H1 (cell line): ENCODE results near the gene ZNF618. TPM values are rescaled to one million over a fixed set of nuclear protein-coding genes. Genes with fewer than 3 reads are reported as not detected.
A peak's percentile ranks its signal among the peaks of the same experiment; 100 is the strongest.

ENCODE experiments used
- CTCF ChIA-PET: fragments of 300-600 bp; sonication (Branson Sonifier 250); formaldehyde crosslinking; loops from one replicate; lab custom pipeline; 2021; ENCODE audit not compliant: partially characterized antibody; lab: Charles Lee
- POLR2A ChIA-PET: fragments of 300-600 bp; sonication (Branson Sonifier 250); formaldehyde crosslinking; loops from one replicate; lab custom pipeline; 2021; ENCODE audit warnings: inconsistent platforms; ENCODE audit not compliant: partially characterized antibody; lab: Charles Lee
- DNase-seq, 2 experiments: peaks; one replicate each; pipeline versions ENCODE4 v3.0.0 to v3.0.0-alpha.2; 2010 to 2022; ENCODE audit warnings: low spot score in 2 of 2, low read depth in 1 of 2, mixed read lengths in 1 of 2
- FAIRE-seq: peaks from 2 replicates; lab custom pipeline; 2011; peaks lifted over from hg19 to GRCh38; lab: Jason Lieb, UNC
- H2AFZ ChIP-seq: 2 replicates; pipeline ENCODE4 v1.8.1; 2012; ENCODE audit warnings: low read length, inconsistent platforms
- H2AK5ac ChIP-seq: 2 replicates; pipeline ENCODE4 v1.6.1; 2013; ENCODE audit warnings: low read depth, low read length
- H2BK120ac ChIP-seq: replicated peaks from 2 replicates; pipeline ENCODE3; 2013; ENCODE audit warnings: low read depth, low read length, inconsistent platforms
- H2BK12ac ChIP-seq: 2 replicates; pipeline ENCODE4 v1.6.1; 2013; ENCODE audit warnings: low read depth, low read length
- H2BK15ac ChIP-seq: 2 replicates; pipeline ENCODE4 v1.6.1; 2013; ENCODE audit warnings: low read length
- H2BK20ac ChIP-seq: 2 replicates; pipeline ENCODE4 v1.6.1; 2013; ENCODE audit warnings: low read length
- H2BK5ac ChIP-seq: 2 replicates; pipeline ENCODE4 v1.6.1; 2013; ENCODE audit warnings: low read depth, low read length
- H3K14ac ChIP-seq: 2 replicates; pipeline ENCODE4 v1.6.1; 2013; ENCODE audit warnings: inconsistent platforms; ENCODE audit not compliant: insufficient read length
- H3K18ac ChIP-seq: 2 replicates; pipeline ENCODE4 v1.6.1; 2013; ENCODE audit warnings: low read length; ENCODE audit errors: extremely low read depth
- H3K23ac ChIP-seq: 2 replicates; pipeline ENCODE4 v1.6.1; 2013; ENCODE audit warnings: inconsistent platforms; ENCODE audit not compliant: insufficient read length
- H3K23me2 ChIP-seq: 2 replicates; pipeline ENCODE4 v1.6.1; 2013; ENCODE audit warnings: low read depth, low read length
- H3K27ac ChIP-seq: 2 replicates; pipeline ENCODE4 v1.6.1; 2011; ENCODE audit warnings: low read depth, low read length, inconsistent platforms
- H3K27me3 ChIP-seq, 4 experiments: replicated peaks in 1 of 4; 1 replicate in 1 of 4; 2 replicates in 3 of 4; pipeline versions ENCODE4 v1.6.1 to v1.8.1; 2011 to 2013; ENCODE audit warnings: low read length in 3 of 4, mild to moderate bottlenecking in 3 of 4, inconsistent platforms in 2 of 4, mixed read lengths in 2 of 4, moderate library complexity in 1 of 4; ENCODE audit not compliant: control insufficient read depth in 3 of 4, insufficient read depth in 3 of 4; ENCODE audit errors: extremely low read depth in 1 of 4
- H3K36me3 ChIP-seq, 4 experiments: 2 replicates each; pipeline versions ENCODE4 v1.6.1 to v1.8.1; 2011 to 2013; ENCODE audit warnings: mild to moderate bottlenecking in 4 of 4, low read length in 3 of 4, moderate library complexity in 2 of 4, control low read depth in 1 of 4, inconsistent platforms in 1 of 4; ENCODE audit not compliant: insufficient read depth in 4 of 4, control insufficient read depth in 2 of 4
- H3K4ac ChIP-seq: replicated peaks from 2 replicates; pipeline ENCODE3; 2013; ENCODE audit warnings: low read length, low read depth, mixed read lengths, inconsistent platforms; ENCODE audit not compliant: insufficient read length
- H3K4me1 ChIP-seq, 4 experiments: replicated peaks in 1 of 4; 1 replicate in 1 of 4; 2 replicates in 3 of 4; pipeline versions ENCODE4 v1.6.1 to v1.8.1; 2011 to 2013; ENCODE audit warnings: low read length in 3 of 4, inconsistent platforms in 2 of 4, mixed read lengths in 1 of 4; ENCODE audit not compliant: insufficient read depth in 4 of 4, control insufficient read depth in 3 of 4
- H3K4me2 ChIP-seq, 2 experiments: 2 replicates each; pipeline versions ENCODE4 v1.6.1 to v1.8.1; 2011 to 2013; ENCODE audit warnings: low read depth in 2 of 2, low read length in 2 of 2, control low read depth in 1 of 2, inconsistent platforms in 1 of 2, mild to moderate bottlenecking in 1 of 2; ENCODE audit not compliant: insufficient read depth in 1 of 2
- H3K4me3 ChIP-seq, 4 experiments: fragments of 200-600, 300-600 bp in 1 of 4; sonication (generic), shearing (Covaris generic), sonication (Bioruptor Twin) in 1 of 4; 2 replicates each; pipeline versions ENCODE4 v1.5.1 to v1.8.1; 2011 to 2016; ENCODE audit warnings: low read length in 4 of 4, low read depth in 3 of 4, control low read depth in 2 of 4, inconsistent platforms in 2 of 4, mild to moderate bottlenecking in 2 of 4, mixed read lengths in 1 of 4, moderate library complexity in 1 of 4; ENCODE audit not compliant: insufficient read depth in 2 of 4; ENCODE audit errors: extremely low read depth in 1 of 4
- H3K56ac ChIP-seq: replicated peaks from 2 replicates; pipeline ENCODE3; 2013; ENCODE audit warnings: low read depth, mild to moderate bottlenecking, mixed read lengths, low read length, inconsistent platforms; ENCODE audit not compliant: insufficient read length
- H3K79me1 ChIP-seq: 2 replicates; pipeline ENCODE4 v1.6.1; 2013; ENCODE audit warnings: low read depth, low read length, control low read depth
- H3K79me2 ChIP-seq, 2 experiments: 2 replicates each; pipeline versions ENCODE4 v1.6.1 to v1.8.1; 2012 to 2013; ENCODE audit warnings: low read length in 2 of 2, mild to moderate bottlenecking in 2 of 2, inconsistent platforms in 1 of 2; ENCODE audit not compliant: insufficient read depth in 2 of 2, control insufficient read depth in 1 of 2
- H3K9ac ChIP-seq, 4 experiments: replicated peaks in 1 of 4; 1 replicate in 1 of 4; 2 replicates in 3 of 4; pipeline versions ENCODE4 v1.6.1 to v1.8.1; 2011 to 2013; ENCODE audit warnings: low read depth in 3 of 4, low read length in 3 of 4, control low read depth in 2 of 4, mild to moderate bottlenecking in 2 of 4, moderate library complexity in 2 of 4, inconsistent platforms in 1 of 4; ENCODE audit errors: extremely low read depth in 1 of 4
- H3K9me3 ChIP-seq, 2 experiments: 2 replicates each; pipeline versions ENCODE4 v1.6.1 to v1.8.1; 2012 to 2013; ENCODE audit warnings: mild to moderate bottlenecking in 2 of 2, moderate library complexity in 2 of 2, control low read depth in 1 of 2, inconsistent platforms in 1 of 2, low read depth in 1 of 2, low read length in 1 of 2, mixed read lengths in 1 of 2; ENCODE audit not compliant: insufficient read depth in 2 of 2
- H4K20me1 ChIP-seq, 2 experiments: replicated peaks in 1 of 2; 2 replicates each; pipeline versions ENCODE3 to v1.8.1; 2011 to 2013; ENCODE audit warnings: inconsistent platforms in 2 of 2, low read length in 2 of 2, mild to moderate bottlenecking in 1 of 2; ENCODE audit not compliant: insufficient read depth in 2 of 2, control insufficient read depth in 1 of 2
- H4K5ac ChIP-seq: 2 replicates; pipeline ENCODE4 v1.6.1; 2013; ENCODE audit warnings: low read length, low read depth, mixed read lengths, inconsistent platforms; ENCODE audit not compliant: insufficient read length
- H4K8ac ChIP-seq: 2 replicates; pipeline ENCODE4 v1.8.0; 2013; ENCODE audit warnings: mild to moderate bottlenecking, moderate library complexity, low read length, inconsistent platforms; ENCODE audit not compliant: insufficient read depth; ENCODE audit errors: extremely low read depth
- H4K91ac ChIP-seq: replicated peaks from 2 replicates; pipeline ENCODE3; 2013; ENCODE audit warnings: low read length, mixed read lengths, inconsistent platforms; ENCODE audit not compliant: insufficient read length
- JUND ChIP-seq: IDR thresholded peaks from 2 replicates; pipeline ENCODE4 v1.6.1; 2011; ENCODE audit warnings: mild to moderate bottlenecking, improper control_type of control experiment, low read length
- RAD21 ChIP-seq, 2 experiments: IDR thresholded peaks in 1 of 2; conservative IDR thresholded peaks in 1 of 2; 2 replicates each; pipeline ENCODE4 v1.6.1; 2011; ENCODE audit warnings: low read depth in 2 of 2, low read length in 2 of 2, improper control_type of control experiment in 1 of 2, inconsistent platforms in 1 of 2, mild to moderate bottlenecking in 1 of 2, moderate library complexity in 1 of 2
- SIX5 ChIP-seq: IDR thresholded peaks from 2 replicates; pipeline ENCODE4 v1.6.1; 2011; ENCODE audit warnings: mild to moderate bottlenecking, low read depth, low read length
- WGBS, 2 experiments: shearing (Covaris generic) in 1 of 2; methylation state at CpG; one replicate each; pipeline versions ENCODE4 v1.1.6 to v1.1.7; 2013 to 2015; ENCODE audit warnings: low lambda C conversion rate in 2 of 2, mixed read lengths in 2 of 2, inconsistent platforms in 1 of 2, low coverage in 1 of 2, missing lambda C conversion rate in 1 of 2; ENCODE audit not compliant: insufficient replicate concordance in 2 of 2, insufficient coverage in 1 of 2, insufficient read length in 1 of 2; ENCODE audit errors: extremely low coverage in 1 of 2, missing lambda C conversion rate in 1 of 2; 5-methylcytosine and 5-hydroxymethylcytosine counted together
- polyA plus RNA-seq, 7 experiments: library from polyadenylated mRNA; depleted of rRNA in 3 of 7; stranded (reverse) in 5 of 7; unstranded in 2 of 7; fragments of >200 nt in 5 of 7; fragments of 200-250 nt in 2 of 7; gene quantifications; 1 replicate in 5 of 7; 2 replicates in 1 of 7; 4 replicates in 1 of 7; pipeline versions ENCODE4 v1.2.1 to v1.2.3, GENCODE V29; 2011 to 2013; ENCODE audit warnings: missing spikeins in 2 of 7, mixed read lengths in 2 of 7
- total RNA-seq: library from RNA; stranded (reverse); fragmentation: NEBNext Ultra II Directional; extraction: Animal tissue kit (Norgen Biotek cat#: 25700); gene quantifications from 2 replicates; pipeline ENCODE4 v1.2.1, GENCODE V29; 2021
- TF ChIP-seq, protein P1 (sequence below), 3 experiments: IDR thresholded peaks; 1 replicate in 2 of 3; 2 replicates in 1 of 3; pipeline versions ENCODE4 v1.5.1 to v1.6.1; 2011; ENCODE audit warnings: low read length in 3 of 3, mild to moderate bottlenecking in 3 of 3, inconsistent platforms in 2 of 3, low read depth in 1 of 3, moderate library complexity in 1 of 3; ENCODE audit not compliant: insufficient read depth in 1 of 3; ENCODE audit errors: control extremely low read depth in 1 of 3

Gene ZNF618
- total and polyA plus RNA-seq, 2 of the 8 experiments (the other 6 are each of a cell fraction or from before 2014, with no cell fraction given), result 9.6 to 28.5 TPM

DNA sequence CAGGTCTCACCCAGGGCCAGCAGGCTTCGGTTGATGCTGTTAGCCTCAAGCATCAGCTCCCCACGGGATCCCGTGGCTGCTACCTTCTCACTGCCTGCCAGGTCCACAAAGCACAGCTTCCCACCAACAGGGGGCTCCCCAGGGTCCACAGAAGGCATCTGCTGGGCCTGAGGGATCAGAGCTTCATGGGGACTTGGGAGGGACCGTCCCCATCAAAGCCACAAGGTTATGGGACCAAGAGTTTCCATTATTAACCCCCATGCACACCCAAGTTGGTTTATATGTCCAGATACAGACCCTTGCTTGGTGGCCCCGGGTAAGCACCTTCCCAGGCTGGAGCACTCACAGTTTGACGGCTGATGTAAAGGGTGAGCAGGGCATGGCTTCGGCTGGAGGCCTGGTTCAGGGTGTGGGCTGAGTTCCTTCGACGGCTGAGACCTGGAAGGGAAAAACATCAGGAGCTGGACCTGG, 220.0 kb downstream of the ZNF618 start:
- Histone ChIP-seq H3K23me2 (peaks cover 5% of the 10 kb centered on the region; the same call in 1 of the 2 replicates), H4K20me1 (no peaks in the 10 kb centered on the region), H3K18ac (no peak overlapping the region), H4K5ac (no peak overlapping the region), H2BK12ac (no peak overlapping the region), H4K8ac (peak overlapping the region; percentile 0; the same call in 1 of the 2 replicates), H2BK20ac (no peak overlapping the region), H2BK5ac (no peak overlapping the region), H2BK15ac (no peak overlapping the region), H3K9me3 (no peaks in the 10 kb centered on the region), H3K79me1 (no peaks in the 10 kb centered on the region), H3K27ac (no peak overlapping the region), H3K4me1 (peaks cover 0 to 16% (median 10%) of the 10 kb centered on the region in 4 experiments; a peak in 6 of 7 replicates), H2AFZ (no peak overlapping the region), H3K14ac (no peak overlapping the region), H3K4me2 (no peak overlapping the region), H3K79me2 (no peaks in the 10 kb centered on the region), H3K36me3 (no peaks in the 10 kb centered on the region), H3K23ac (no peak overlapping the region), H3K27me3 (peaks cover 2 to 27% (median 19%) of the 10 kb centered on the region in 4 experiments), H3K4me3 (no peak overlapping the region), H3K9ac (no peak overlapping the region), H4K91ac (no peak overlapping the region), H3K56ac (no peak overlapping the region), H2AK5ac (no peak overlapping the region), H3K4ac (no peak overlapping the region), H2BK120ac (no peak overlapping the region)
- ChIA-PET CTCF (interaction anchor here (0.7 to 5.9 kb wide), 21 partner anchors 9 to 364 kb away, joined by 3 to 144 read pairs (median 4); partner anchors contain the start of genes AMBP and COL27A1), POLR2A (interaction anchor here (0.8 kb wide), 1 partner anchor 195 kb away, joined by 3 read pairs; no protein-coding TSS in a partner anchor)
- FAIRE-seq, result no peak
- DNase-seq, result peak in 1 of 2 experiments; percentile 64
- WGBS, 2 experiments, result 78% methylated on average over 9 of the region's 9 CpGs; no CpG with 5 or more reads in 1 of the 2 experiments
- TF ChIP-seq SIX5 (no peak), RAD21 (IDR thresholded peaks at IDR 0.05 in 1 of 2, conservative IDR thresholded peaks at IDR 0.05 in 1 of 2; ENCODE audit: low read depth in 2 of 2, low read length in 2 of 2) (peak; percentile 34 to 45; a peak in 3 of 4 replicates), JUND (no peak)
- TF ChIP-seq, protein P1, sequence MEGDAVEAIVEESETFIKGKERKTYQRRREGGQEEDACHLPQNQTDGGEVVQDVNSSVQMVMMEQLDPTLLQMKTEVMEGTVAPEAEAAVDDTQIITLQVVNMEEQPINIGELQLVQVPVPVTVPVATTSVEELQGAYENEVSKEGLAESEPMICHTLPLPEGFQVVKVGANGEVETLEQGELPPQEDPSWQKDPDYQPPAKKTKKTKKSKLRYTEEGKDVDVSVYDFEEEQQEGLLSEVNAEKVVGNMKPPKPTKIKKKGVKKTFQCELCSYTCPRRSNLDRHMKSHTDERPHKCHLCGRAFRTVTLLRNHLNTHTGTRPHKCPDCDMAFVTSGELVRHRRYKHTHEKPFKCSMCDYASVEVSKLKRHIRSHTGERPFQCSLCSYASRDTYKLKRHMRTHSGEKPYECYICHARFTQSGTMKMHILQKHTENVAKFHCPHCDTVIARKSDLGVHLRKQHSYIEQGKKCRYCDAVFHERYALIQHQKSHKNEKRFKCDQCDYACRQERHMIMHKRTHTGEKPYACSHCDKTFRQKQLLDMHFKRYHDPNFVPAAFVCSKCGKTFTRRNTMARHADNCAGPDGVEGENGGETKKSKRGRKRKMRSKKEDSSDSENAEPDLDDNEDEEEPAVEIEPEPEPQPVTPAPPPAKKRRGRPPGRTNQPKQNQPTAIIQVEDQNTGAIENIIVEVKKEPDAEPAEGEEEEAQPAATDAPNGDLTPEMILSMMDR (IDR thresholded peaks at IDR 0.05; ENCODE audit: control extremely low read depth in 1 of 3, insufficient read depth in 1 of 3, low read depth in 1 of 3, low read length in 3 of 3), result peak; percentile 47 to 55 (median 52)
